HG02870 (cell line): ENCODE measurements around the gene TIMELESS.
"Not testable (repeated sequence)": the region's sequence is repeated elsewhere in the genome, so short reads cannot be mapped to it uniquely, and the experiment has no call there.

ENCODE experiments used
- ATAC-seq: cut with Tn5 transposase; IDR thresholded peaks from one replicate; pipeline ENCODE4 v1.9.1; 2021; ENCODE audit warnings: mild to moderate bottlenecking, moderate library complexity; ENCODE audit not compliant: unreplicated experiment

TIMELESS gene, protein sequence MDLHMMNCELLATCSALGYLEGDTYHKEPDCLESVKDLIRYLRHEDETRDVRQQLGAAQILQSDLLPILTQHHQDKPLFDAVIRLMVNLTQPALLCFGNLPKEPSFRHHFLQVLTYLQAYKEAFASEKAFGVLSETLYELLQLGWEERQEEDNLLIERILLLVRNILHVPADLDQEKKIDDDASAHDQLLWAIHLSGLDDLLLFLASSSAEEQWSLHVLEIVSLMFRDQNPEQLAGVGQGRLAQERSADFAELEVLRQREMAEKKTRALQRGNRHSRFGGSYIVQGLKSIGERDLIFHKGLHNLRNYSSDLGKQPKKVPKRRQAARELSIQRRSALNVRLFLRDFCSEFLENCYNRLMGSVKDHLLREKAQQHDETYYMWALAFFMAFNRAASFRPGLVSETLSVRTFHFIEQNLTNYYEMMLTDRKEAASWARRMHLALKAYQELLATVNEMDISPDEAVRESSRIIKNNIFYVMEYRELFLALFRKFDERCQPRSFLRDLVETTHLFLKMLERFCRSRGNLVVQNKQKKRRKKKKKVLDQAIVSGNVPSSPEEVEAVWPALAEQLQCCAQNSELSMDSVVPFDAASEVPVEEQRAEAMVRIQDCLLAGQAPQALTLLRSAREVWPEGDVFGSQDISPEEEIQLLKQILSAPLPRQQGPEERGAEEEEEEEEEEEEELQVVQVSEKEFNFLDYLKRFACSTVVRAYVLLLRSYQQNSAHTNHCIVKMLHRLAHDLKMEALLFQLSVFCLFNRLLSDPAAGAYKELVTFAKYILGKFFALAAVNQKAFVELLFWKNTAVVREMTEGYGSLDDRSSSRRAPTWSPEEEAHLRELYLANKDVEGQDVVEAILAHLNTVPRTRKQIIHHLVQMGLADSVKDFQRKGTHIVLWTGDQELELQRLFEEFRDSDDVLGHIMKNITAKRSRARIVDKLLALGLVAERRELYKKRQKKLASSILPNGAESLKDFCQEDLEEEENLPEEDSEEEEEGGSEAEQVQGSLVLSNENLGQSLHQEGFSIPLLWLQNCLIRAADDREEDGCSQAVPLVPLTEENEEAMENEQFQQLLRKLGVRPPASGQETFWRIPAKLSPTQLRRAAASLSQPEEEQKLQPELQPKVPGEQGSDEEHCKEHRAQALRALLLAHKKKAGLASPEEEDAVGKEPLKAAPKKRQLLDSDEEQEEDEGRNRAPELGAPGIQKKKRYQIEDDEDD

DNA sequence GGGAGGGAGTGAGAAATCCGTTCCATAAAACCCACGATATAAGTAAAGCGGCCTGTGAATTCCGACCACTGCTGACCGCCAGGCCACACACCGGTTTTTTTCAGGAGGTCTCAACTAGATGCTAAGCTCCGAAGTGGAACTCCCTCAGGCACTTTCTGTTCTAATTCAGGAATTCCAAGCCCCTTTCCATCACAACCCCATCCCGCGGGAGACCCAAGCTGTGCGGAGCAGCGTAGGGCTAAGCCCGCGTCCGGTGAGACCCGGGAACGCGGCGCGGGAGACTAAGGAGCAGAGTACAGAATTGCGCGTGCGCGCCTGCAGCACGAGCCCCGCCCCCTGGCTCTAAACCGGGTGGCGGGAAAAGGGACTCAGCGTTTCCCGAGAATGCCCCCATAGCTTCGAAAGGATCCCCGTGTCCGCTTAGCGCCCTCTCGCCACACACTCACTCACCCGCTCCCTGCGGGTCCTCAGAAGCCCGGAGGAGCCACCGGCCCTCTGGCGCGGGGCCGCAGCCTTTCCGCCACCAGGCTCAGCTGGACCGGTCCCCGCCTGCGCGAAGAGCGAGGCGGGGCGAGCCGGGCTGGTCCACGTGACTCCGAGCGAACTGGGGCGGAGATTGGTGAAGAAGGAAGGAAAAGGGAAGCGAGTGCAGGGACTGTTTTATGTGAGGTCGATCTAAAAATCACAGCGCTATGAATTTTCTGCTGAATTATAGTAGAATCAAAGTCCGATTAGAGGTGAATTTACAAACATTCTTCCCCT is at the start of gene TIMELESS:
TSS of gene TIMELESS (minus strand) at position 567 of the 762 bp plus-strand sequence. CDS start 15,256 bp downstream, outside the sequence.
- ATAC-seq = peak; percentile 94

DNA sequence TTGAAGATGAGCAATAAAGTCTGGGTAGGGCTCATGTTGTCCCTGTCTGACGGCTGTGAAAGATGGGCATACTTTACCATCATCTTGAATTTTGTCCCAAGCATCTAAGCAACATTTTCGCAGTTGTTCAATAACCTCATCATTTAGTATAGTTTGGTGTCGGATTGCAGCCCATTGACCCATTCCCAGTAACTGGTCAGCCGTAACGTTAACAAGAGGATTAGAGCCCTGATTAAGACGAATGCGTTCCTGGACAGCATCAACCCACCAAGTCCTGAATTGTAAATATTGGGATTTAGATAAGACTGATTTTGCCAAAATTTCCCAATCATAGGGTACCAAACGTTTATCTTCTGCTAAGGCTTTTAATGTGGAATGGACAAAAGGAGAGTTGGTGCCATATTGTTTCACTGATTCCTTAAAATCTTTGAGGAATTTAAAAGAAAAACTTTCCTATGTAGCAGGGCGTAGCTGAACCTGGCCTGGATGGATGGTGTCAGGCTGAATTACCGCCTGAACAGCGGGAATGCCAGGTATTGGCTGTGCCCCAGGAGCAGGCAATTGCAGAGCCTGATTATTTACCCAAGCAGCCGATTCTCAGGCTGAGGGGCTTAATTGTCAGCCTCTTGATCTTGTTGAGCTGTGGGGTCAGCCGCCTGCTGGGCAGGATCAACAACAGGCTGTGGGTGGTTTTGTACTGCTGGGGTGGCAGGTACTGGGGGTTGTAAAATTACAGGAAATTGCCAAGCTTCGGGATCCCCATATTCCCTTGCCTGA is 49.1 kb upstream of the TIMELESS start:
- ATAC-seq = not testable (repeated sequence)

- not testable (repeated sequence) for ATAC-seq
Measured at GRCh38 chr12:56496704-56497103, 47.5 kb upstream of the TIMELESS start.

- ATAC-seq = not testable (repeated sequence)
Measured at GRCh38 chr12:56494481-56494880, 45.3 kb upstream of the TIMELESS start.

DNA sequence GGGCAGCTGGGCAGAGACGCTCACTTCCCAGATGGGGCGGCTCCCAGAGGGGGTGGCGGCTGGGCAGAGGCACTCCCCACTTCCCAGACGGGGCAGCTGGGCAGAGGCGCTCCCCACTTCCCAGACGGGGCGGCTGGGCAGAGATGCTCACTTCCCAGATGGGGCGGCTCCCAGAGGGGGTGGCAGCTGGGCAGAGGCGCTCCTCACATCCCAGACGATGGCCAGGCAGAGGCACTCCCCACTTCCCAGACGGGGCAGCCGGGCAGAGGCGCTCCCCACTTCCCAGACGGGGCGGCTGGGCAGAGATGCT is 44.8 kb upstream of the TIMELESS start:
- ATAC-seq = not testable (repeated sequence)

GRCh38 chr12:56493409-56494105 is 44.3 kb upstream of the TIMELESS start:
- not testable (repeated sequence) for ATAC-seq

DNA sequence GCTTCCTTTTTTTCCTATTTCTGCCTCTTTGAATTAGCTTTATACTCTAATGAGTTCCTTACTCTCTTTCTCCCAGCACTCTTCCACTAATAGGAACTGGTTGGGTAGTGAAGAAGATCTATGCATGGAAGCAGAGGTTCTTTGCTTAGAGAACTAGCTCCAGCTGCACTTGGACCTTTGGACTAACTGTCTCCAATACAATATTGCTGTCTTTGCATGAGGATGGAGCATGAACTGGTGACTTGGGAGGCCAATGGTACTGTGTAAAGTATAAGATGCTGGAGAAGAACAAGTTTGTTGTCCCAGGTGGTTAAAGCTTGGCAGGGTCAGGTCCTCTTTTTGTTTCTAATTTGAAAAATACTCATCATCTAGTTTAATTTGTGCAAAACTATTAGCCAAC is 41.1 kb upstream of the TIMELESS start:
- no peak for ATAC-seq

DNA sequence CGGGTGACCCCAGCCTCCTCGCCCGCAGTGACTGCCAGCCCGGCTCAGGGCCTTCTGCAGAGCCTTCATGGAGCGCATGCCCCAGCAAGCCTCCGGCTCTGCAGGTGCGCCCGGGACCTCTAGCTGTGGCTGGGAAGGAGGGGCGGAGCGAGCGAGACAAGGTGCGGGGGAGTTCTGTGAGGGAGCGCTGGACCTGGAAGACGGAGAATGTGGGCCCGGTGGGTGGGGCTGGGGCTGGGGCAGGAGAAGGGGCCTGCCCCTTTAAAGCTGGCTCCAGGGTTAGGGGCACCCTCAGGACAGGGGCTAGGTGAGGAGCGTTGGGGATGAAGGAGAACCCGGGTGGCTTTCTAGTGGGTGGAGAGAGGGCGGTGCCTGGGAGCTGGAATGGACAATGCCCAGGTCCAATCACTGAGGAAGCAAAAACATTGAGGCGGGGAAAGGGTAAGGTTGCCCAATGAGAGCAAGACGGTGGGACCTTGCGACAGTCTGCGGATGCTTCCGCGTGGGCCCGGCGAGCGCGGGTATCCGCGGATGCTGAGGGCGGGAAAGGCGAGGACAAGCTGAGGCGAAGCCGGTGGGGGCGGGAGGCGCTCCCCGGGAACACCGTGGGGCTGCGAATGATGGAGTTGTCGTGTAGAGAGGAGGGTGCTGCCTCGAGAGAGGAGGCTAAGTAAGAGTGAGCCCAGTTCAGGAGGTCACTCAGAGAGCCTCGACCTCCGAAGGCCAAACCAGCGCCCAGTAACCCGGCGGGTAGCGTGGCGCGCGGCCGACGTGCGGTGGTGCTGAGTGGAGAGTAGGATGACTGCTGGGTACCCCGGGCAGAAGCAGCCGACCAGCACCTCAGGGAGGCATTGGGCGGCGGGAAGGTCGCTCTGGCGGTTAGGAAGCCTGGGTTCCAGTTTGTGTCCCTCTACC is 39.1 kb upstream of the TIMELESS start, which contains the start of gene GLS2:
TSS of gene GLS2 (minus strand) at position 121 of the 915 bp plus-strand sequence. CDS start at position 78, 43 bp downstream.
- peak; percentile 96 for ATAC-seq

DNA sequence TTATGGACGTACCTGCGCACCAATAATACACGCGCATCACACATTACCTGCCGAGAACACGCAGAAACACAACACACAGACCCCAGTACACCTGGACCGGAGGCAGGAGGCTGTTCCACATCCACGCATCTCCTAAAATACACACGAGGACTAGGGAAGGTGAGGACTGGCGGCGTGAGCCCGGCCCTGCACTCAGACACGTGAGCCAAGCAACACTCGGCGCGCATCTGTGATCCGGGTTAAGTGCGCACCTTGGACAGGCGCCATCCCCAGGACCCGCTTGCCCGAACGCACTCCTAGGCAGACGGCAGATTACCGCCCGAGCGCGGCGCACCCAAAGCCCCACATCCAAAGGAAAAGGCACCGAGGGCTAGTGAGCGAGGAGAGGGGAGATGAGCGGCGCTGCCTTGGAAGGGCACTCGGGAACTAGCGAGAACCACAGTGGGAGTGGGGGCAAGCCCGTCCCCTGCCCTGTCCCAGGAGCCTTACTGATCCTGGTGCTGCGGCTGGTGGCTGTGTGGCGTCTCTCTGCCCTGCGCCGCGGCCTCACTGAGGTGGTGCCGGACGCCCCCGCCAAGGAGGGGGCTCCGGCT is 38.3 kb upstream of the TIMELESS start:
- peak; percentile 11 for ATAC-seq

DNA sequence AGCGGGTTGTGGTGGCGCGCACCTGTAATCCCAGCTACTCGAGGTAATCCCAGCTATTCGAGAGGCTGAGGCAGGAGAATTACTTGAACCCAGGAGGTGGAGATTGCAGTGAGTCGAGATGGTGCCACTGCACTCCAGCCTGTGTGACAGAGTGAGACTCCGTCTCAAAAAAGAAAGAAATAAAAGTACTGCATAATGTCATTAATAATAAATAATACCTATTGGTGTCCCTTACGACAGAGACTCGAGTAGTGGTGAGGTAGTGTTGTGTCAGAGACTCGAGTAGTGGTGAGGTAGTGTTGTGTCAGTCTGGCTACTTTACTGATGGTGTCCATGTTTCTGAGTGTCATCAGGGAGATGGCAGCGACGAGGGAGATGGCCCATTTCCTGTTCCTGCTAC is 37.5 kb upstream of the TIMELESS start:
- no peak for ATAC-seq

DNA sequence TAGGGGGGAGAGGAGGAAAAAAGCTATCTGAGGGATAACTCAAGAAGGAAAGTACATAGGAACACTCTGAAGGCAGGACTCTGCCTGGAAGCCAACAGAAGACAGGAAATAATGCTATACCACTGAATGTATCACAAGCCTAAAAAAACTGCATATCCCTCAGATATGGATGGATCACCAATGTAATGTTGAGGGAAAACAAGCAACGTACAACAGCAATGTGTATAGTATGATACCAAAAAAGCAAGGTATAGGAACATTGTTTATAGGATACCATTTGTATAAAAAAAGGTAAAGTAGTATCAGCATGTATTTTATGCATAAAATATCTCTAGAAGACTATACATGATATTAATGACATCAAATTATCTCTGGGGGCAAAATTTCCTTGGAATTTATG is 35.3 kb upstream of the TIMELESS start:
- ATAC-seq = no peak

- ATAC-seq = no peak
Measured at GRCh38 chr12:56479625-56480024, 30.4 kb upstream of the TIMELESS start.

- no peak for ATAC-seq
Measured at GRCh38 chr12:56477521-56478225, 28.4 kb upstream of the TIMELESS start.

DNA sequence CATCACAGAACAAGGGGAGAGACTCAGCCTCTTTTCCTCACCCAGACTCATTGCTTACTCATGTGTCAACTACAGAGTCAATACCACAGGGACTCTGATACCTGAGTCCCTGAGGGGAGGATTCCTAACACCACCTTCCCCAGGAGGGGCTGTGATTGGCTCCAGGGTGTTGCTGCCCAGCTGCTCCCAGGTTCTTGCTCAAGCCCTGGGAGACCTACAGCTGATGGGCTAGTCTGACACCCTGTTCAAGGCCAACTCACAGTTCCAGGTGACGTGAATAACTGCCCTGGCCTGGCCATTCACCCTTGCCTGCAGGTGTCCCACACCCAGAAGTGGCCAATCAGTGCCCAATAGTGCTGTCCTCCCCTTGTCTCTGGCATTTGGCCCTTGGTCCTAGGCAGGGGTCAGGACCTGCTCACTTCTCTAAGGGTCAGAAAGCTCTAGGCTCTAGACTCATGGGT is 27.8 kb upstream of the TIMELESS start:
- ATAC-seq = no peak

- ATAC-seq = no peak
Measured at GRCh38 chr12:56476143-56476542, 26.9 kb upstream of the TIMELESS start.

DNA sequence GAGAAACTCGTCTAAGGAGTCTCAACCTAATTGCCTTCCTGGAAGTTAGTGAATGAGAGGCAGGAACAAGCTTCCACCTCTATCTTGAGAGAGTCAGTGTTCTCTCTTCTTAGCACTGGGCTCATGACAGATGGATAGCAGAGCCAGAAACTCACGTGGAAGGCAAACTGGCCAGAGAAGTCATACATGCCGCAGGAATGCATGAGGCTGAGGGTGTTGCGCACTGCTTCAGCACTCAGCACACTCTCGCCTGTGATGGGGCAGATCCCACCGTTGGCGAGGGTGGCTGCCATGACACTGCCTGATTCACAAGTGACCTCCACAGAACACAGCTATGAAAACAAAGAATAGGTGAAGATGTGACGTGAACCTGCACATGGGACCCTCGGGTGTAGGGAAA is 25.2 kb upstream of the TIMELESS start:
- no peak for ATAC-seq
